SK-N-SH (cell line): Measurements from ENCODE around the gene CIDEC. TPM values are rescaled to one million over a fixed set of nuclear protein-coding genes. Genes with fewer than 3 reads are reported as not detected.

Experiments used
- CTCF ChIA-PET: fragments of 300-600, 350-600 bp; formaldehyde crosslinking; extraction: SDS; loops from one replicate; lab custom pipeline; 2021; lab: Yijun Ruan, JAX
- POLR2A ChIA-PET: fragments of 350-600 bp; sonication (Branson Sonifier 250); formaldehyde crosslinking; extraction: SDS; loops from one replicate; lab custom pipeline; 2020; ENCODE audit warnings: antibody characterized with exemption, inconsistent platforms; lab: Yijun Ruan, JAX
- DNase-seq: peaks from one replicate; pipeline ENCODE4 v3.0.0; 2012
- H2AFZ ChIP-seq: fragments of 200-600 bp; sonication (generic); 2 replicates; pipeline ENCODE4 v1.8.1; 2016; ENCODE audit warnings: antibody characterized with exemption, mild to moderate bottlenecking, low read depth
- H3F3A ChIP-seq: fragments of 200-600 bp; sonication (generic); replicated peaks from 2 replicates; pipeline ENCODE3; 2016; ENCODE audit warnings: antibody characterized with exemption, mild to moderate bottlenecking; ENCODE audit not compliant: insufficient read depth
- H3K27ac ChIP-seq, 2 experiments: fragments of 200-500 bp in 1 of 2; fragments of 200-600 bp in 1 of 2; sonication (Bioruptor generic) in 1 of 2; sonication (generic), shearing (Covaris generic) in 1 of 2; 2 replicates each; pipeline versions ENCODE4 v1.5.1 to v1.6.1; 2014 to 2016; ENCODE audit warnings: low read depth in 2 of 2, inconsistent platforms in 1 of 2, low read length in 1 of 2, mild to moderate bottlenecking in 1 of 2, mixed read lengths in 1 of 2
- H3K27me3 ChIP-seq: fragments of 200-600 bp; sonication (generic), shearing (Covaris generic); 2 replicates; pipeline ENCODE4 v1.6.1; 2016; ENCODE audit warnings: mixed run types; ENCODE audit not compliant: insufficient read depth
- H3K36me3 ChIP-seq, 2 experiments: fragments of 200-500 bp in 1 of 2; fragments of 200-600 bp in 1 of 2; sonication (Bioruptor generic) in 1 of 2; sonication (generic) in 1 of 2; replicated peaks in 1 of 2; 2 replicates each; pipeline versions ENCODE3 to v1.5.1; 2014 to 2016; ENCODE audit warnings: low read length in 1 of 2, mild to moderate bottlenecking in 1 of 2; ENCODE audit not compliant: insufficient read depth in 2 of 2, control insufficient read depth in 1 of 2
- H3K4me1 ChIP-seq, 2 experiments: fragments of 200-500 bp in 1 of 2; fragments of 200-600 bp in 1 of 2; sonication (Bioruptor generic) in 1 of 2; sonication (generic), shearing (Covaris generic) in 1 of 2; 2 replicates each; pipeline versions ENCODE4 v1.5.1 to v1.6.1; 2014 to 2016; ENCODE audit warnings: low read depth in 1 of 2, low read length in 1 of 2, mixed run types in 1 of 2; ENCODE audit not compliant: insufficient read depth in 2 of 2, control insufficient read depth in 1 of 2
- H3K4me2 ChIP-seq: fragments of 200-600 bp; sonication (generic), shearing (Covaris generic); 2 replicates; pipeline ENCODE4 v1.6.1; 2017; ENCODE audit warnings: mixed run types
- H3K4me3 ChIP-seq, 2 experiments: fragments of 200-500 bp in 1 of 2; fragments of 200-600 bp in 1 of 2; sonication (Bioruptor generic) in 1 of 2; sonication (generic), shearing (Covaris generic) in 1 of 2; 2 replicates each; pipeline versions ENCODE4 v1.5.1 to v1.8.1; 2014 to 2016; ENCODE audit warnings: low read depth in 2 of 2, inconsistent platforms in 1 of 2, low read length in 1 of 2, mild to moderate bottlenecking in 1 of 2, mixed read lengths in 1 of 2, moderate library complexity in 1 of 2
- H3K79me2 ChIP-seq: fragments of 200-600 bp; sonication (generic); 2 replicates; pipeline ENCODE4 v1.8.1; 2017; ENCODE audit warnings: mild to moderate bottlenecking; ENCODE audit not compliant: insufficient read depth
- H3K9ac ChIP-seq: fragments of 200-600 bp; sonication (generic); 2 replicates; pipeline ENCODE4 v1.6.1; 2017; ENCODE audit warnings: mixed run types
- H3K9me2 ChIP-seq: fragments of 200-600 bp; sonication (generic); 2 replicates; pipeline ENCODE4 v1.6.1; 2017; ENCODE audit warnings: mixed run types
- H3K9me3 ChIP-seq: fragments of 200-600 bp; sonication (generic); 2 replicates; pipeline ENCODE4 v1.6.1; 2017; ENCODE audit warnings: mixed run types, mild to moderate bottlenecking, moderate library complexity
- H4K20me1 ChIP-seq: fragments of 200-600 bp; sonication (generic); 2 replicates; pipeline ENCODE4 v1.6.1; 2017; ENCODE audit warnings: mild to moderate bottlenecking, mixed run types; ENCODE audit not compliant: insufficient read depth
- CHD2 ChIP-seq: fragments of 150-350 bp; IDR thresholded peaks from 2 replicates; pipeline ENCODE4 v1.6.1; 2018; ENCODE audit warnings: low read length; ENCODE audit not compliant: partially characterized antibody
- ELF1 ChIP-seq: IDR thresholded peaks from 2 replicates; pipeline ENCODE4 v1.4.0; 2012
- EP300 ChIP-seq, 2 experiments: IDR thresholded peaks; 2 replicates each; pipeline versions ENCODE4 v1.4.0 to v1.6.1; 2012; ENCODE audit warnings: borderline replicate concordance in 1 of 2, low read depth in 1 of 2, low read length in 1 of 2
- FOSL2 ChIP-seq: IDR thresholded peaks from 2 replicates; pipeline ENCODE4 v1.4.0; 2012; ENCODE audit warnings: low read depth, mild to moderate bottlenecking, moderate library complexity, borderline replicate concordance
- GABPA ChIP-seq: IDR thresholded peaks from 2 replicates; pipeline ENCODE4 v1.4.0; 2012; ENCODE audit warnings: low read depth, mild to moderate bottlenecking
- IRF3 ChIP-seq: fragments of 150-350 bp; IDR thresholded peaks from 2 replicates; pipeline ENCODE4 v1.6.1; 2016; ENCODE audit warnings: mild to moderate bottlenecking, low read depth, low read length
- JUND ChIP-seq: IDR thresholded peaks from 2 replicates; pipeline ENCODE4 v1.4.0; 2012
- MXI1 ChIP-seq: IDR thresholded peaks from 2 replicates; pipeline ENCODE4 v1.6.1; 2012; ENCODE audit warnings: mild to moderate bottlenecking, low read depth, low read length, improper control_type of control experiment
- PBX3 ChIP-seq: IDR thresholded peaks from 2 replicates; pipeline ENCODE4; 2012
- POLR2AphosphoS5 ChIP-seq: IDR thresholded peaks from 2 replicates; pipeline ENCODE4 v1.6.1; 2012; ENCODE audit warnings: low read depth, low read length
- RXRA ChIP-seq: IDR thresholded peaks from 2 replicates; pipeline ENCODE4 v1.4.0; 2012; ENCODE audit warnings: low read depth, mild to moderate bottlenecking, borderline replicate concordance
- SIN3A ChIP-seq: IDR thresholded peaks from 2 replicates; pipeline ENCODE4 v1.6.1; 2012; ENCODE audit warnings: low read depth, mild to moderate bottlenecking, low read length, moderate library complexity, borderline replicate concordance
- TAF1 ChIP-seq: IDR thresholded peaks from 2 replicates; pipeline ENCODE4 v1.6.1; 2012; ENCODE audit warnings: low read depth, mild to moderate bottlenecking, low read length, moderate library complexity, borderline replicate concordance
- TCF12 ChIP-seq: IDR thresholded peaks from 2 replicates; pipeline ENCODE4 v1.4.0; 2012
- TEAD4 ChIP-seq: IDR thresholded peaks from 2 replicates; pipeline ENCODE4 v1.4.0; 2012; ENCODE audit warnings: mild to moderate bottlenecking, borderline replicate concordance; ENCODE audit not compliant: insufficient read depth
- USF1 ChIP-seq: IDR thresholded peaks from 2 replicates; pipeline ENCODE4 v1.4.0; 2012; ENCODE audit warnings: low read depth, borderline replicate concordance
- USF2 ChIP-seq: fragments of 150-350 bp; IDR thresholded peaks from 2 replicates; pipeline ENCODE4 v1.6.1; 2017; ENCODE audit warnings: antibody characterized with exemption, low read length, low read depth, borderline replicate concordance
- ZBTB33 ChIP-seq: IDR thresholded peaks from 2 replicates; pipeline ENCODE4 v1.4.0; 2012; ENCODE audit warnings: low read depth, borderline replicate concordance
- WGBS: methylation state at CpG from one replicate; pipeline ENCODE4 v1.1.6; 2017; ENCODE audit warnings: low lambda C conversion rate; 5-methylcytosine and 5-hydroxymethylcytosine counted together
- polyA plus RNA-seq, 3 experiments: library from polyadenylated mRNA; depleted of rRNA; stranded (reverse); fragments of >200 nt; gene quantifications; 2 replicates each; pipeline ENCODE4 v1.2.3, GENCODE V29; 2012

The CIDEC gene
- polyA plus RNA-seq, 1 of the 3 experiments (the other 2 are of a cell fraction): not detected

- peaks cover 2 to 8% of the 10 kb centered on the region in 2 experiments; a peak in 3 of 4 replicates for H3K4me1 ChIP-seq
- H3K9me2 ChIP-seq: no peaks in the 10 kb centered on the region
- 2% methylated on average over 1 of the region's 1 CpG for WGBS
- no peaks in the 10 kb centered on the region for H3K79me2 ChIP-seq
- no peak for DNase-seq
- ChIA-PET POLR2A (no interaction called here), CTCF (no interaction called here)
- H3K27ac ChIP-seq: peak overlapping the region in 1 of 2 experiments; percentile 62; a peak in 2 of 4 replicates
- H3K27me3 ChIP-seq: no peaks in the 10 kb centered on the region
- H4K20me1 ChIP-seq: no peaks in the 10 kb centered on the region
- no peak overlapping the region for H2AFZ ChIP-seq
- 0 out of 2 replicates have a peak overlapping the region, but pooled peaks have one; percentile 11 for H3K4me2 ChIP-seq
- peaks cover 17% of the 10 kb centered on the region for H3F3A ChIP-seq
- no peaks in the 10 kb centered on the region for H3K36me3 ChIP-seq
- no peak overlapping the region for H3K4me3 ChIP-seq
- no peak overlapping the region for H3K9ac ChIP-seq
- H3K9me3 ChIP-seq: no peaks in the 10 kb centered on the region
- TF ChIP-seq ZBTB33: no peak
- TF ChIP-seq JUND: peak; percentile 60
- TF ChIP-seq TAF1: no peak
- no peak for TF ChIP-seq SIN3A
- TF ChIP-seq TCF12: peak; percentile 90
- 0 out of 2 replicates have a peak, but pooled peaks have one; percentile 8 for TF ChIP-seq PBX3
- TF ChIP-seq FOSL2: peak; percentile 65
- TF ChIP-seq USF1: no peak
- TF ChIP-seq POLR2AphosphoS5: peak; percentile 27; the same call in 1 of the 2 replicates
- no peak for TF ChIP-seq TEAD4
- TF ChIP-seq IRF3: no peak
- TF ChIP-seq GABPA: no peak
- TF ChIP-seq EP300 (IDR thresholded peaks at IDR 0.05; ENCODE audit: borderline replicate concordance in 1 of 2, low read depth in 1 of 2, low read length in 1 of 2): peak in 1 of 2 experiments; percentile 34; a peak in 1 of 4 replicates
These were observed 9.1 kb downstream of the CIDEC start for GRCh38 chr3:9870978-9871377.

GRCh38 chr3:9869955-9870354 is 10.1 kb downstream of the CIDEC start:
- Histone ChIP-seq H2AFZ (no peak overlapping the region), H3K4me3 (no peak overlapping the region), H3K4me2 (no peak overlapping the region), H3K9ac (no peak overlapping the region), H3K36me3 (no peaks in the 10 kb centered on the region), H4K20me1 (no peaks in the 10 kb centered on the region), H3F3A (peaks cover 11% of the 10 kb centered on the region), H3K27me3 (no peaks in the 10 kb centered on the region), H3K27ac (no peak overlapping the region), H3K9me2 (no peaks in the 10 kb centered on the region), H3K79me2 (no peaks in the 10 kb centered on the region), H3K4me1 (peaks cover 0 to 8% of the 10 kb centered on the region in 2 experiments; a peak in 2 of 4 replicates), H3K9me3 (no peaks in the 10 kb centered on the region)
- 96% methylated on average over 4 of the region's 5 CpGs for WGBS
- DNase-seq: no peak
- POLR2A ChIA-PET: no interaction called here
- CTCF ChIA-PET: no interaction called here
- TF ChIP-seq USF2 (no peak), RXRA (no peak), IRF3 (no peak), ELF1 (no peak), MXI1 (no peak), TEAD4 (no peak), CHD2 (no peak), ZBTB33 (no peak), GABPA (no peak)
